Activated T-cell treated with anti-CD3 and anti-CD28 coated beads for 1 hour (primary cell): ENCODE data around the gene KCNJ6.
"Not testable (repeated sequence)": the region's sequence is repeated elsewhere in the genome, so short reads cannot be mapped to it uniquely, and the experiment has no call there.

Experiments
- DNase-seq: peaks from one replicate; pipeline ENCODE4 v3.0.0-alpha.2; 2020; ENCODE audit warnings: low read depth

The KCNJ6 gene

GRCh38 chr21:37645848-37646247 is 270.4 kb downstream of the KCNJ6 start:
- no peak for DNase-seq

- DNase-seq = no peak
Observed at GRCh38 chr21:37644636-37645035, 271.6 kb downstream of the KCNJ6 start.

- not testable (repeated sequence) for DNase-seq
Observed at GRCh38 chr21:37643862-37644261, 272.4 kb downstream of the KCNJ6 start.

GRCh38 chr21:37642493-37642892 is 273.8 kb downstream of the KCNJ6 start:
- no peak for DNase-seq

- DNase-seq = no peak
Observed at GRCh38 chr21:37639756-37640155, 276.5 kb downstream of the KCNJ6 start.

- no peak for DNase-seq
Observed at GRCh38 chr21:37636152-37636860, 280.0 kb downstream of the KCNJ6 start.

- no peak for DNase-seq
Observed at GRCh38 chr21:37631319-37632117, 284.7 kb downstream of the KCNJ6 start.

GRCh38 chr21:37630872-37631271 is 285.4 kb downstream of the KCNJ6 start:
- no peak for DNase-seq

GRCh38 chr21:37628362-37628761 is 287.9 kb downstream of the KCNJ6 start:
- no peak for DNase-seq

GRCh38 chr21:37627561-37627960 is 288.7 kb downstream of the KCNJ6 start:
- no peak for DNase-seq

- no peak for DNase-seq
Observed at GRCh38 chr21:37627074-37627473, 289.2 kb downstream of the KCNJ6 start.

GRCh38 chr21:37626320-37626719 is 289.9 kb downstream of the KCNJ6 start:
- DNase-seq = no peak

- no peak for DNase-seq
Observed at GRCh38 chr21:37623689-37624088, 292.6 kb downstream of the KCNJ6 start.

GRCh38 chr21:37623183-37623582 is 293.1 kb downstream of the KCNJ6 start:
- DNase-seq = no peak

- no peak for DNase-seq
Observed at GRCh38 chr21:37622755-37623154, 293.5 kb downstream of the KCNJ6 start.

GRCh38 chr21:37620401-37620800 is 295.9 kb downstream of the KCNJ6 start:
- no peak for DNase-seq

- DNase-seq = no peak
Observed at GRCh38 chr21:37619464-37619974, 296.7 kb downstream of the KCNJ6 start.

GRCh38 chr21:37618081-37618480 is 298.2 kb downstream of the KCNJ6 start:
- DNase-seq = no peak

- no peak for DNase-seq
Observed at GRCh38 chr21:37615962-37616361, 300.3 kb downstream of the KCNJ6 start.

- no peak for DNase-seq
Observed at GRCh38 chr21:37614351-37614875, 301.8 kb downstream of the KCNJ6 start.

GRCh38 chr21:37607081-37607480 is 309.2 kb downstream of the KCNJ6 start:
- no peak for DNase-seq

GRCh38 chr21:37606549-37606948 is 309.7 kb downstream of the KCNJ6 start:
- DNase-seq = no peak

GRCh38 chr21:37605006-37605405 is 311.3 kb downstream of the KCNJ6 start:
- no peak for DNase-seq
